ENCODE results near the gene TMCC3.

DNA sequence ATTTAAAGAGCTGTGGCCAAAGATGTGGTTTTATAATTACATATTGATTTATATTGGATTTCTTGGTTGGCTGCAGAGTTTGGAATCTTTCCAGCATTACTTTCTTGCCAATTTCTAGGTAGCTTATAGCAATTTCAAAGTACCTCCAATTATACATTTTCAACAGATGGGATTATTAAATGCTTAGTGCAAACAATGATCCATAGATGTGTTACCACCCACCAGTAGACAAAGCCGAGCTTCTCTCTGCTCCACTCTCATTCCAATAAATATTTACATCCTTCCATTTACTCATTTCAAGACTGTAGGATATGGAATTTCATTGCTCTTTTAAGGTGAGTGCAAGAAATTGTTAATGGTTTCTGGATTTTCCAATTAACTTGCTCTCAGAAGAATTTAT, 21.6 kb upstream of the TMCC3 start:
- TF ChIP-seq, protein P1, sequence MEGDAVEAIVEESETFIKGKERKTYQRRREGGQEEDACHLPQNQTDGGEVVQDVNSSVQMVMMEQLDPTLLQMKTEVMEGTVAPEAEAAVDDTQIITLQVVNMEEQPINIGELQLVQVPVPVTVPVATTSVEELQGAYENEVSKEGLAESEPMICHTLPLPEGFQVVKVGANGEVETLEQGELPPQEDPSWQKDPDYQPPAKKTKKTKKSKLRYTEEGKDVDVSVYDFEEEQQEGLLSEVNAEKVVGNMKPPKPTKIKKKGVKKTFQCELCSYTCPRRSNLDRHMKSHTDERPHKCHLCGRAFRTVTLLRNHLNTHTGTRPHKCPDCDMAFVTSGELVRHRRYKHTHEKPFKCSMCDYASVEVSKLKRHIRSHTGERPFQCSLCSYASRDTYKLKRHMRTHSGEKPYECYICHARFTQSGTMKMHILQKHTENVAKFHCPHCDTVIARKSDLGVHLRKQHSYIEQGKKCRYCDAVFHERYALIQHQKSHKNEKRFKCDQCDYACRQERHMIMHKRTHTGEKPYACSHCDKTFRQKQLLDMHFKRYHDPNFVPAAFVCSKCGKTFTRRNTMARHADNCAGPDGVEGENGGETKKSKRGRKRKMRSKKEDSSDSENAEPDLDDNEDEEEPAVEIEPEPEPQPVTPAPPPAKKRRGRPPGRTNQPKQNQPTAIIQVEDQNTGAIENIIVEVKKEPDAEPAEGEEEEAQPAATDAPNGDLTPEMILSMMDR (IDR thresholded peaks at IDR 0.05) = no peak
- no peak for TF ChIP-seq POLR2A (IDR thresholded peaks at IDR 0.05)
